ENCODE results near the gene PKP1.

Gene PKP1

DNA sequence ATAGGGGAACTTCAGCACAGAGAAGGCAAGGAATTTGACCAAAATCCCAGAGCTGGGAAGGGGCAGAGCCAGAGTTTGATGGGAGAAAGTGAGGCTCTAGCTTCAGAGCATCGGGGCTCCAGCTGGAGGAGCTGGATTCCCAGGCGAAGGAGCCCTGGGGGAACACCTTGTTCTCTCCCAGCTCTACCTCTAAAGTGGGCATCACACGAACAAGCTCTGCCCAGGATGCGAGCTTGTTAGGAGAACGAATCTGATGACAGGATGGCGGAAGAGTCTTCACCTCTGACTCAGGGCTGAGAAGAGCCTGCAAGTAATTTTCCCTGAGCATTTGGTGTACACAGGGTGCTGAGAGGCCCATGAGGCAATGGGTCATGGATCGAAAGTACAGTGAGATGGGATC lies 72.2 kb downstream of the PKP1 start:
- Histone ChIP-seq H3K9me3 (ENCODE audit: control insufficient read depth, insufficient read depth, low read depth, low read length) (no peaks in the 10 kb centered on the region), H3K27ac (ENCODE audit: extremely low read depth, low read depth, low read length) (no peak overlapping the region), H3K4me3 (ENCODE audit: low read depth, low read length) (no peak overlapping the region), H3K36me3 (ENCODE audit: control insufficient read depth in 2 of 2, insufficient read depth in 1 of 2, low read length in 2 of 2) (no peaks in the 10 kb centered on the region), H3K4me1 (ENCODE audit: control insufficient read depth, insufficient read depth, low read length) (no peaks in the 10 kb centered on the region)
- ChIA-PET POLR2A (no interaction called here), CTCF (interaction anchor here (0.6 to 1.9 kb wide), 3 partner anchors 9 to 239 kb away, joined by 3 to 11 read pairs (median 7); no protein-coding TSS in a partner anchor)
- TF ChIP-seq ZBTB48 (tag by site-specific recombination; IDR thresholded peaks at IDR 0.05) (no peak), ZNF2 (tag by site-specific recombination; IDR thresholded peaks at IDR 0.05) (no peak), ZNF138 (tag by site-specific recombination; IDR thresholded peaks at IDR 0.05; ENCODE audit: borderline replicate concordance) (no peak), TCF7L2 (IDR thresholded peaks at IDR 0.05; ENCODE audit: borderline replicate concordance, low read depth, low read length) (no peak), PRDM4 (tag by site-specific recombination; IDR thresholded peaks at IDR 0.05) (no peak), HOXC10 (CRISPR knock-in tag; IDR thresholded peaks at IDR 0.05) (no peak), ZNF747 (tag by site-specific recombination; IDR thresholded peaks at IDR 0.05) (no peak), ZNF221 (tag by site-specific recombination; IDR thresholded peaks at IDR 0.05; ENCODE audit: borderline replicate concordance) (no peak), KLF1 (tag by site-specific recombination; IDR thresholded peaks at IDR 0.05) (no peak)

DNA sequence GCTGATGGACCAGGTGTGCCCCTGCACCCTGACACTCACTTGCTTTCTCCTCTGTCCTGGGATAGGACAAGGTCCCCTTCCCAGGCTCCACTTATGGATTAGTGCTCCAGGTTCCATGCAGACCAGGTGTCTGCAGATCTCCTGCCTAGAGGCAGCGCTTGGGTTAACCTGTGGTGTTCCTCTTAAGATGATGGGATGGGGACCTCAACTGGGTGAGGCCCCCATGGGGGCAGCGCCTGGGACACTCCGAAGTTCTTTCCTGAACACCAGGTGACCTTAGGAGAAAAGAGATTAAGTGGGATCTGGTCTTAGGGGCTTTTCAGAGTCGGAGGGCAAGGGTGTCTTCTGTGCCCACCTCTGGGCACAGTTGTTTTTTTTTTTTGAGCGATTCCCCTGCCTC lies 72.9 kb downstream of the PKP1 start:
- Histone ChIP-seq H3K36me3 (ENCODE audit: control insufficient read depth in 2 of 2, insufficient read depth in 1 of 2, low read length in 2 of 2) (no peaks in the 10 kb centered on the region), H3K4me3 (ENCODE audit: low read depth, low read length) (no peak overlapping the region), H3K27ac (ENCODE audit: extremely low read depth, low read depth, low read length) (no peak overlapping the region), H3K9me3 (ENCODE audit: control insufficient read depth, insufficient read depth, low read depth, low read length) (no peaks in the 10 kb centered on the region), H3K4me1 (ENCODE audit: control insufficient read depth, insufficient read depth, low read length) (no peaks in the 10 kb centered on the region)
- TF ChIP-seq ZFP41 (tag by site-specific recombination; IDR thresholded peaks at IDR 0.05; ENCODE audit: borderline replicate concordance) (no peak), HOXC10 (CRISPR knock-in tag; IDR thresholded peaks at IDR 0.05) (no peak), ZNF266 (tag by site-specific recombination; IDR thresholded peaks at IDR 0.05; ENCODE audit: low read depth) (no peak), ZNF747 (tag by site-specific recombination; IDR thresholded peaks at IDR 0.05) (no peak), ZNF146 (tag by site-specific recombination; IDR thresholded peaks at IDR 0.05) (no peak), ZNF280C (tag by site-specific recombination; IDR thresholded peaks at IDR 0.05) (no peak), ZNF561 (tag by site-specific recombination; IDR thresholded peaks at IDR 0.05; ENCODE audit: borderline replicate concordance) (no peak), ZNF585B (tag by site-specific recombination; IDR thresholded peaks at IDR 0.05) (no peak)
- CTCF ChIA-PET = interaction anchor here (0.6 to 1.9 kb wide), 4 partner anchors 10 to 238 kb away, joined by 3 to 11 read pairs (median 5); no protein-coding TSS in a partner anchor
- POLR2A ChIA-PET = no interaction called here

GRCh38 chr1:201356701-201357100 lies 73.4 kb downstream of the PKP1 start:
- POLR2A ChIA-PET = no interaction called here
- no peak overlapping the region for H3K4me3 ChIP-seq (ENCODE audit: low read depth, low read length)
- no peak overlapping the region for H3K27ac ChIP-seq (ENCODE audit: extremely low read depth, low read depth, low read length)
- TF ChIP-seq SALL2 (tag by site-specific recombination; IDR thresholded peaks at IDR 0.05; ENCODE audit: borderline replicate concordance) (no peak), ZNF248 (tag by site-specific recombination; IDR thresholded peaks at IDR 0.05) (no peak), ZFP69B (tag by site-specific recombination; IDR thresholded peaks at IDR 0.05) (no peak), ZNF366 (tag by site-specific recombination; conservative IDR thresholded peaks at IDR 0.05) (no peak)
- CTCF ChIA-PET = interaction anchor here (0.6 to 1.9 kb wide), 3 partner anchors 11 to 33 kb away, joined by 3 to 11 read pairs (median 3); no protein-coding TSS in a partner anchor
- no peaks in the 10 kb centered on the region for H3K36me3 ChIP-seq (ENCODE audit: control insufficient read depth in 2 of 2, insufficient read depth in 1 of 2, low read length in 2 of 2)
- no peaks in the 10 kb centered on the region for H3K9me3 ChIP-seq (ENCODE audit: control insufficient read depth, insufficient read depth, low read depth, low read length)
- H3K4me1 ChIP-seq (ENCODE audit: control insufficient read depth, insufficient read depth, low read length) = no peaks in the 10 kb centered on the region

Data from HEK293 (cell line).